Measurements from ENCODE around the gene WWOX.

- TF ChIP-seq POLR2AphosphoS5 (IDR thresholded peaks at IDR 0.05; ENCODE audit: low read depth, low read length) (no peak), MYC (CRISPR knock-in tag; IDR thresholded peaks at IDR 0.05; ENCODE audit: borderline replicate concordance) (no peak), PREB (CRISPR knock-in tag; IDR thresholded peaks at IDR 0.05) (no peak), ZFP91 (CRISPR knock-in tag; IDR thresholded peaks at IDR 0.05; ENCODE audit: borderline replicate concordance) (no peak), POLR2A (IDR thresholded peaks at IDR 0.05; ENCODE audit: insufficient read depth in 1 of 2, low read depth in 2 of 2, low read length in 2 of 2) (no peak), ZNF776 (CRISPR knock-in tag; IDR thresholded peaks at IDR 0.05) (no peak), EZH2 (conservative IDR thresholded peaks at IDR 0.05; ENCODE audit: low read depth, low read length) (no peak), TAF15 (IDR thresholded peaks at IDR 0.05; ENCODE audit: low read depth, low read length, poor library complexity, severe bottlenecking) (no peak), ZNF232 (CRISPR knock-in tag; IDR thresholded peaks at IDR 0.05; ENCODE audit: borderline replicate concordance) (no peak), ZNF317 (CRISPR knock-in tag; IDR thresholded peaks at IDR 0.05) (no peak), AFF4 (CRISPR knock-in tag; IDR thresholded peaks at IDR 0.05) (no peak)
These were observed 806.7 kb downstream of the WWOX start for GRCh38 chr16:78906135-78906534.
